ENCODE results near the gene ISOC2. TPM values are rescaled to one million over a fixed set of nuclear protein-coding genes. Genes with fewer than 3 reads are reported as not detected.

Gene ISOC2
- total and polyA plus RNA-seq, 2 donors (not counting 3 experiments of a cell fraction or from before 2014, with no cell fraction given): 49.3 to 68.7 TPM

GRCh38 chr19:55502197-55502952 is 40.9 kb upstream of the ISOC2 start:
- intact Hi-C loops (cut with micrococcal nuclease) (no loop called here), dilution Hi-C loops (cut with MboI; ENCODE audit: extremely low pct_ligation_motif_present, low sequenced_read_pairs) (no loop called here)
- ChIA-PET POLR2A (no interaction called here), CTCF (interaction anchor here (1.3 to 5.4 kb wide), 2 partner anchors 15 to 35 kb away, joined by 6 to 298 read pairs; no protein-coding TSS in a partner anchor)
- Histone ChIP-seq H2AFZ (ENCODE audit: low read depth, low read length) (no peak overlapping the region), H3K27me3 (ENCODE audit: control insufficient read depth in 2 of 2, insufficient read depth in 2 of 2, low read length in 2 of 2) (no peaks in the 10 kb centered on the region), H3K9ac (replicated peaks; ENCODE audit: extremely low read depth, insufficient read depth, low read length) (no peak overlapping the region), H3K4me2 (ENCODE audit: insufficient read depth, low read length) (no peak overlapping the region), H3K36me3 (ENCODE audit: control insufficient read depth in 2 of 2, extremely low read depth in 1 of 2, insufficient read depth in 2 of 2, low read length in 2 of 2) (no peaks in the 10 kb centered on the region), H3K4me3 (replicated peaks in 1 of 3; ENCODE audit: insufficient read depth in 1 of 3, low read depth in 1 of 3, low read length in 3 of 3) (no peak overlapping the region), H3K27ac (ENCODE audit: insufficient read depth, low read depth, low read length) (no peak overlapping the region), H3K79me2 (ENCODE audit: control insufficient read depth, insufficient read depth, low read length) (no peaks in the 10 kb centered on the region), H4K20me1 (replicated peaks; ENCODE audit: control insufficient read depth, extremely low read depth, insufficient read depth, low read length) (no peaks in the 10 kb centered on the region), H3K9me1 (replicated peaks; ENCODE audit: control insufficient read depth, extremely low read depth, insufficient read depth, low read length) (no peaks in the 10 kb centered on the region), H3K9me3 (replicated peaks; ENCODE audit: control insufficient read depth, insufficient read depth, low read length) (no peaks in the 10 kb centered on the region), H3K4me1 (ENCODE audit: control insufficient read depth, extremely low read depth, insufficient read depth, low read length) (no peaks in the 10 kb centered on the region)
- BruUV-seq (replicated peaks): no TSS peak
- FAIRE-seq: no peak
- DNase-seq (ENCODE audit: low read depth, low spot score): no peak
- no peak for TF ChIP-seq GATA2 (IDR thresholded peaks at IDR 0.05; ENCODE audit: insufficient read depth, insufficient read length, low read depth, low read length)
- no peak for TF ChIP-seq POLR2A (IDR thresholded peaks at IDR 0.05; ENCODE audit: low read depth, low read length)
- TF ChIP-seq POLR2AphosphoS5 (IDR thresholded peaks at IDR 0.05; ENCODE audit: insufficient read depth, low read depth, low read length): no peak

- TF ChIP-seq EZH2 (IDR thresholded peaks at IDR 0.05; ENCODE audit: borderline replicate concordance, low read depth, low read length, severe bottlenecking) (no peak), CTCF (IDR thresholded peaks at IDR 0.05; ENCODE audit: extremely low read depth in 1 of 2, insufficient read depth in 1 of 2, low read depth in 1 of 2, low read length in 2 of 2) (no peak), MAX (IDR thresholded peaks at IDR 0.05; ENCODE audit: insufficient read depth, insufficient read length) (no peak), POLR2A (IDR thresholded peaks at IDR 0.05; ENCODE audit: low read depth, low read length) (no peak), POLR2AphosphoS5 (IDR thresholded peaks at IDR 0.05; ENCODE audit: insufficient read depth, low read depth, low read length) (no peak)
- FAIRE-seq (no peak), DNase-seq (ENCODE audit: low read depth, low spot score) (no peak)
- no peaks in the 10 kb centered on the region for H3K9me1 ChIP-seq (replicated peaks; ENCODE audit: control insufficient read depth, extremely low read depth, insufficient read depth, low read length)
- dilution Hi-C loops (cut with MboI; ENCODE audit: extremely low pct_ligation_motif_present, low sequenced_read_pairs) (no loop called here), intact Hi-C loops (cut with micrococcal nuclease) (no loop called here)
- no peaks in the 10 kb centered on the region for H3K79me2 ChIP-seq (ENCODE audit: control insufficient read depth, insufficient read depth, low read length)
- no peak overlapping the region for H3K9ac ChIP-seq (replicated peaks; ENCODE audit: extremely low read depth, insufficient read depth, low read length)
- no peaks in the 10 kb centered on the region for H3K4me1 ChIP-seq (ENCODE audit: control insufficient read depth, extremely low read depth, insufficient read depth, low read length)
- no peak overlapping the region for H3K4me2 ChIP-seq (ENCODE audit: insufficient read depth, low read length)
- no peaks in the 10 kb centered on the region for H3K36me3 ChIP-seq (ENCODE audit: control insufficient read depth in 2 of 2, extremely low read depth in 1 of 2, insufficient read depth in 2 of 2, low read length in 2 of 2)
- BruUV-seq (replicated peaks): no TSS peak
- H2AFZ ChIP-seq (ENCODE audit: low read depth, low read length): no peak overlapping the region
- H3K27ac ChIP-seq (ENCODE audit: insufficient read depth, low read depth, low read length): no peak overlapping the region
- ChIA-PET CTCF (interaction anchor here (1.3 to 5.4 kb wide), 3 partner anchors 14 to 33 kb away, joined by 6 to 298 read pairs (median 22); no protein-coding TSS in a partner anchor), POLR2A (no interaction called here)
- no peaks in the 10 kb centered on the region for H3K27me3 ChIP-seq (ENCODE audit: control insufficient read depth in 2 of 2, insufficient read depth in 2 of 2, low read length in 2 of 2)
- no peaks in the 10 kb centered on the region for H3K9me3 ChIP-seq (replicated peaks; ENCODE audit: control insufficient read depth, insufficient read depth, low read length)
- H3K4me3 ChIP-seq (replicated peaks in 1 of 3; ENCODE audit: insufficient read depth in 1 of 3, low read depth in 1 of 3, low read length in 3 of 3): no peak overlapping the region
- no peaks in the 10 kb centered on the region for H4K20me1 ChIP-seq (replicated peaks; ENCODE audit: control insufficient read depth, extremely low read depth, insufficient read depth, low read length)
These were observed 39.0 kb upstream of the ISOC2 start for GRCh38 chr19:55500368-55500952.
